K562 (cell line): ENCODE results near the gene ISYNA1. TPM values are rescaled to one million over a fixed set of nuclear protein-coding genes. Genes with fewer than 3 reads are reported as not detected.

ENCODE experiments used
- AFF4 ChIP-seq: sonication (generic); formaldehyde crosslinking; IDR thresholded peaks from 2 replicates; pipeline ENCODE4 v1.8.0; 2023; ENCODE audit warnings: mild to moderate bottlenecking, missing genetic modification reagents
- BCOR ChIP-seq: fragments of 450-650 bp; IDR thresholded peaks from 2 replicates; pipeline ENCODE4 v1.6.1; 2016
- BHLHE40 ChIP-seq: IDR thresholded peaks from 2 replicates; pipeline ENCODE4 v1.6.1; 2011; ENCODE audit warnings: low read length, improper control_type of control experiment
- CBX3 ChIP-seq, 2 experiments: IDR thresholded peaks; 1 replicate in 1 of 2; 2 replicates in 1 of 2; pipeline ENCODE4 v1.6.1; 2012; ENCODE audit warnings: inconsistent platforms in 2 of 2, low read length in 2 of 2, borderline replicate concordance in 1 of 2, control low read depth in 1 of 2
- CEBPB ChIP-seq: fragments of 450-650 bp; IDR thresholded peaks from 2 replicates; pipeline ENCODE4 v1.6.1; 2016; ENCODE audit warnings: missing genetic modification characterization, missing compliant biosample characterization
- CREM ChIP-seq: IDR thresholded peaks from 2 replicates; pipeline ENCODE4 v1.6.1; 2014; ENCODE audit warnings: antibody characterized with exemption, low read depth
- ELF4 ChIP-seq: fragments of 450-650 bp; formaldehyde crosslinking; IDR thresholded peaks from 2 replicates; pipeline ENCODE4 v1.4.0; 2022; ENCODE audit warnings: missing genetic modification characterization
- GATAD2B ChIP-seq: fragments of 450-650 bp; IDR thresholded peaks from 2 replicates; pipeline ENCODE4 v1.6.1; 2017; ENCODE audit warnings: mild to moderate bottlenecking, borderline replicate concordance
- HDGF ChIP-seq: fragments of 450-650 bp; IDR thresholded peaks from 2 replicates; pipeline ENCODE4 v1.6.1; 2016
- MBD2 ChIP-seq: sonication (generic); IDR thresholded peaks from 2 replicates; pipeline ENCODE4 v1.6.1; 2016; ENCODE audit warnings: low read depth, borderline replicate concordance
- NFRKB ChIP-seq: fragments of 450-650 bp; IDR thresholded peaks from 2 replicates; pipeline ENCODE4 v1.6.1; 2016; ENCODE audit warnings: low read depth
- SNIP1 ChIP-seq: fragments of 450-650 bp; IDR thresholded peaks from 2 replicates; pipeline ENCODE4 v1.7.1; 2017; ENCODE audit warnings: low read depth, mild to moderate bottlenecking
- SRSF1 ChIP-seq: fragments of 200-400 bp; formaldehyde crosslinking; IDR thresholded peaks from 2 replicates; pipeline ENCODE4 v1.6.1; 2017; ENCODE audit warnings: mild to moderate bottlenecking, low read depth, low read length, moderate library complexity
- TAF1 ChIP-seq: IDR thresholded peaks from 2 replicates; pipeline ENCODE4 v1.6.1; 2011; ENCODE audit warnings: mild to moderate bottlenecking, low read length, moderate library complexity; ENCODE audit not compliant: insufficient read depth, control insufficient read depth, severe bottlenecking; ENCODE audit errors: extremely low read depth
- TEAD4 ChIP-seq, 2 experiments: sonication (generic) in 1 of 2; formaldehyde crosslinking in 1 of 2; IDR thresholded peaks; 2 replicates each; pipeline versions ENCODE4 v1.6.1 to v1.8.0; 2012 to 2022; ENCODE audit warnings: borderline replicate concordance in 1 of 2, inconsistent platforms in 1 of 2, low read length in 1 of 2, mild to moderate bottlenecking in 1 of 2, missing genetic modification reagents in 1 of 2
- ZBTB2 ChIP-seq: fragments of 450-650 bp; IDR thresholded peaks from 2 replicates; pipeline ENCODE4 v1.6.1; 2016; ENCODE audit warnings: antibody characterized with exemption
- ZBTB7A ChIP-seq: IDR thresholded peaks from 2 replicates; pipeline ENCODE4 v1.6.1; 2011; ENCODE audit warnings: low read depth, mild to moderate bottlenecking, low read length, moderate library complexity, borderline replicate concordance; ENCODE audit not compliant: control insufficient read depth
- ZBTB9 ChIP-seq: fragments of 450-650 bp; formaldehyde crosslinking; IDR thresholded peaks from 2 replicates; pipeline ENCODE4 v1.4.0; 2020; ENCODE audit warnings: mild to moderate bottlenecking, moderate library complexity
- polyA plus RNA-seq, 8 experiments: library from polyadenylated mRNA; depleted of rRNA in 4 of 8; stranded (reverse) in 5 of 8; unstranded in 3 of 8; fragments of >200 nt; fragmentation: Nextera tagmentation in 2 of 8; fragmentation: Illumina TruSeq in 1 of 8; extraction: Ambion mirVana in 2 of 8; extraction: Trizol in 1 of 8; gene quantifications; 2 replicates each; pipeline versions ENCODE4 v1.2.1 to v1.2.3, GENCODE V29; 2011 to 2014; ENCODE audit warnings: inconsistent platforms in 1 of 8, missing spikeins in 1 of 8
- total RNA-seq, 7 experiments: library from RNA; depleted of rRNA in 6 of 7; stranded (reverse); fragments of >200 nt in 6 of 7; fragmentation: Illumina TruSeq in 2 of 7; extraction: Trizol in 2 of 7; gene quantifications; 2 replicates each; pipeline versions ENCODE4 v1.2.1 to v1.2.3, GENCODE V29; 2011 to 2021; ENCODE audit warnings: low replicate concordance in 1 of 7
- TF ChIP-seq, protein P1 (sequence below), 2 experiments: fragments of 450-650 bp; conservative IDR thresholded peaks; 2 replicates each; pipeline ENCODE4 v1.6.1; 2017; ENCODE audit warnings: mild to moderate bottlenecking in 2 of 2, moderate library complexity in 2 of 2

ISYNA1 gene
- total and polyA plus RNA-seq, 9 of the 15 experiments (the other 6 are each of a cell fraction or from before 2014, with no cell fraction given), result 21.8 to 460 (median 93.2) TPM

DNA sequence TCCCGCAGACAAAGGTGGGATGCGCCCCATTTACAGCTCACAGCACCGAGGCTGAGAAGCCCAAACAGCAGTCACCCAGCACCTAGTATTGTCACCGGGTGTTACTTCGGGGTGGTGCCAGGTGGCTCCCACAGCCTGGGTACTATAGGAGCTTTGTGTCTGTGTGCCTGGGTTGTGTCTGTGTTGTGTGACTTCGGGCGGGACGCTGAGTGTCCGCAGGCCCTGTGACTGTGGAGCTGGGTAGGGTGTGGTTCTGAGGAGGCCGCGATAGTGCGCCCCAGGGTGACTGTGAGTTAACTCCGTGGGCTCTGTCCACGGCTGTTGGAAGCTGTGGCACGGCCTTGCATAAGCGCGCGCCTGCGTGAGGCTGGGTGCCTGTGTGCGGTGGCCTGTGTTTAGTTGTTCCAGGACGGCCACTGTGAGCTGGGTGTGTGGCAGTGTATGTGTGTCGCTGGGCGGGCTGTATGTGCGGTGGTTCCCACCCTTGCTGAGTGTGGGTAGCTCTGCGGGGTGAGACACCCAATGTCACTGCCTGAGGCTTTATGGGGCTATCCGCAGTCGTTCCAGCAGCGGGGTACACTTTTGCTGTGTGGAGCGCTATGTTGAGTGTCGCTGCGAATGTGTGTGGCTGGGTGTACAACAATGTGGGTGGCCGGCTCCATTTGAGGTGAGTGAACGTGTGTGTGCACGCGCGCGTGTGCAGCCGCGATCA lies 19.3 kb downstream of the ISYNA1 start (continued):
- peak in 1 of 2 experiments; percentile 3; a peak in 1 of 3 replicates for TF ChIP-seq CBX3 (IDR thresholded peaks at IDR 0.05; ENCODE audit: borderline replicate concordance in 1 of 2, low read length in 2 of 2)
- TF ChIP-seq ZBTB2, result peak; percentile 90
- TF ChIP-seq NFRKB, result peak; percentile 73; the same call in 1 of the 2 replicates
- no peak for TF ChIP-seq MBD2
- 0 out of 2 replicates have a peak, but pooled peaks have one; percentile 10 for TF ChIP-seq TEAD4 (IDR thresholded peaks at IDR 0.05; ENCODE audit: low read length)
- no peak for TF ChIP-seq TEAD4 (CRISPR knock-in tag; IDR thresholded peaks at IDR 0.05; ENCODE audit: borderline replicate concordance)
- TF ChIP-seq AFF4, result 0 out of 2 replicates have a peak, but pooled peaks have one; percentile 26
- 0 out of 2 replicates have a peak, but pooled peaks have one; percentile 3 for TF ChIP-seq CREM
- TF ChIP-seq, protein P1, sequence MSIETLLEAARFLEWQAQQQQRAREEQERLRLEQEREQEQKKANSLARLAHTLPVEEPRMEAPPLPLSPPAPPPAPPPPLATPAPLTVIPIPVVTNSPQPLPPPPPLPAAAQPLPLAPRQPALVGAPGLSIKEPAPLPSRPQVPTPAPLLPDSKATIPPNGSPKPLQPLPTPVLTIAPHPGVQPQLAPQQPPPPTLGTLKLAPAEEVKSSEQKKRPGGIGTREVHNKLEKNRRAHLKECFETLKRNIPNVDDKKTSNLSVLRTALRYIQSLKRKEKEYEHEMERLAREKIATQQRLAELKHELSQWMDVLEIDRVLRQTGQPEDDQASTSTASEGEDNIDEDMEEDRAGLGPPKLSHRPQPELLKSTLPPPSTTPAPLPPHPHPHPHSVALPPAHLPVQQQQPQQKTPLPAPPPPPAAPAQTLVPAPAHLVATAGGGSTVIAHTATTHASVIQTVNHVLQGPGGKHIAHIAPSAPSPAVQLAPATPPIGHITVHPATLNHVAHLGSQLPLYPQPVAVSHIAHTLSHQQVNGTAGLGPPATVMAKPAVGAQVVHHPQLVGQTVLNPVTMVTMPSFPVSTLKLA (conservative IDR thresholded peaks at IDR 0.05), result peak in 1 of 2 experiments; percentile 47; a peak in 1 of 4 replicates
- peak; percentile 32; the same call in 1 of the 2 replicates for TF ChIP-seq BHLHE40
- no peak; the same call in 1 of the 2 replicates for TF ChIP-seq SRSF1
- no peak for TF ChIP-seq TAF1
- peak; percentile 35; the same call in 1 of the 2 replicates for TF ChIP-seq BCOR
- TF ChIP-seq ZBTB7A, result no peak
- peak; percentile 12; the same call in 1 of the 2 replicates for TF ChIP-seq GATAD2B
- peak; percentile 82 for TF ChIP-seq SNIP1
- peak; percentile 84; the same call in 1 of the 2 replicates for TF ChIP-seq ZBTB9
- no peak for TF ChIP-seq CEBPB (tag)
- TF ChIP-seq ELF4 (CRISPR knock-in tag), result peak; percentile 75; the same call in 1 of the 2 replicates
- TF ChIP-seq HDGF, result peak; percentile 82; the same call in 1 of the 2 replicates
